ENCODE results near the gene C2orf68. TPM values are rescaled to one million over a fixed set of nuclear protein-coding genes. Genes with fewer than 3 reads are reported as not detected.

Gene C2orf68
- total and polyA plus RNA-seq, 9 of the 15 experiments (the other 6 are each of a cell fraction or from before 2014, with no cell fraction given), result 22.1 to 50.0 (median 31.8) TPM

- TF ChIP-seq ZBTB40 (IDR thresholded peaks at IDR 0.05) (no peak), ZBTB40 (CRISPR knock-in tag; IDR thresholded peaks at IDR 0.05) (no peak), GABPB1 (CRISPR knock-in tag; IDR thresholded peaks at IDR 0.05) (peak; percentile 45; the same call in 1 of the 2 replicates), HNRNPL (IDR thresholded peaks at IDR 0.05; ENCODE audit: low read depth, low read length) (peak; percentile 65; the same call in 1 of the 2 replicates), FOXK2 (conservative IDR thresholded peaks at IDR 0.05 in 1 of 2, IDR thresholded peaks at IDR 0.05 in 1 of 2; ENCODE audit: low read depth in 2 of 2) (peak in 1 of 2 experiments; percentile 12; a peak in 2 of 4 replicates), PML (IDR thresholded peaks at IDR 0.05; ENCODE audit: low read length) (no peak), HINFP (tag; conservative IDR thresholded peaks at IDR 0.05; ENCODE audit: low read depth) (no peak), FOXA3 (CRISPR knock-in tag; conservative IDR thresholded peaks at IDR 0.05 in 1 of 2, IDR thresholded peaks at IDR 0.05 in 1 of 2) (no peak), ZNF766 (CRISPR knock-in tag; conservative IDR thresholded peaks at IDR 0.05) (0 out of 2 replicates have a peak, but pooled peaks have one; percentile 49), HMGN3 (IDR thresholded peaks at IDR 0.05; ENCODE audit: borderline replicate concordance, extremely low read depth, insufficient read length, low read depth, low read length) (peak; percentile 92), ZNF124 (CRISPR knock-in tag; IDR thresholded peaks at IDR 0.05) (no peak), ZFP91 (CRISPR knock-in tag; IDR thresholded peaks at IDR 0.05) (0 out of 2 replicates have a peak, but pooled peaks have one; percentile 24), SRSF7 (optimal IDR thresholded peaks at IDR 0.05; ENCODE audit: low read depth, low read length) (no peak)
These were observed 9.2 kb downstream of the C2orf68 start, which contains the start of gene TMEM150A (continued) for GRCh38 chr2:85602476-85603234.
